Urinary bladder (tissue), 4 donors: ENCODE data around the gene CTRB2. TPM values are rescaled to one million over a fixed set of nuclear protein-coding genes. Genes with fewer than 3 reads are reported as not detected.

Experiments used
- DNase-seq: peaks from one replicate; pipeline ENCODE4 v3.0.0-alpha.2; 2015; ENCODE audit errors: extremely low spot score
- H3K27ac ChIP-seq: one replicate; pipeline ENCODE4 v1.5.1; 2013; ENCODE audit warnings: low read depth, mild to moderate bottlenecking, moderate library complexity
- H3K36me3 ChIP-seq: one replicate; pipeline ENCODE4 v1.6.1; 2013; ENCODE audit warnings: mild to moderate bottlenecking, moderate library complexity; ENCODE audit not compliant: insufficient read depth
- H3K4me1 ChIP-seq: one replicate; pipeline ENCODE4 v1.6.1; 2013; ENCODE audit warnings: mild to moderate bottlenecking, moderate library complexity; ENCODE audit not compliant: insufficient read depth
- H3K4me3 ChIP-seq: one replicate; pipeline ENCODE4 v1.5.1; 2013; ENCODE audit warnings: low read depth, low read length
- WGBS: extraction: QIAGEN DNeasy Blood & Tissue Kit; methylation state at CpG from one replicate; pipeline ENCODE4 v1.1.7; 2013; 5-methylcytosine and 5-hydroxymethylcytosine counted together
- polyA plus RNA-seq: library from polyadenylated mRNA; stranded (reverse); fragments of 200-250 nt; gene quantifications from one replicate; pipeline ENCODE4 v1.2.3, GENCODE V29; 2013
- total RNA-seq: library from RNA; depleted of rRNA; stranded (reverse); fragments of >200 nt; gene quantifications from one replicate; pipeline ENCODE4 v1.2.3, GENCODE V29; 2014
- donor health status: healthy with polysubstance abuse.
- donor health status: healthy.

The CTRB2 gene
- total and polyA plus RNA-seq, 2 donors = 2.6 TPM; not detected in 1

DNA sequence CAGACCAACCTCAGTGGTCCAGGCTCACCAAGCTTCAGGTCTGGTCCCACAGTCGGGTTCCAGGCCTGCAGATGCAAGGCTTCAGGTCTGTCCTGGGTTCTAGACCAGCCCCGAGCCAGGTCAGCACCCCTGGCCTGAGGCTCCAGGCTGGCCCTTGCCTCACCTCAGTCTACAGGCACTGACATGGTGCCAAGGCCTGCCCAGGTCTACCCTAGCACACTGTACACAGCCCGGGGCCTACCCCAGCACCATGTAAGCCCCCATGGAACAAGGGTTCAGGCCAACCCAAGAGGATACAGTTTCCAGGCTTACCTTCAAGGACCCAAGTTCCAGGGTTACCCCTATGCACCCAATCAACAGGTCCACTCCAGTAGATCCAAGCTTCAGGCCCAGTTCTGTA is 31.9 kb downstream of the CTRB2 start:
- H3K36me3 ChIP-seq = no peaks in the 10 kb centered on the region
- DNase-seq = no peak
- WGBS = 96% methylated on average over 3 of the region's 3 CpGs
- H3K27ac ChIP-seq = no peak overlapping the region
- no peak overlapping the region for H3K4me3 ChIP-seq
- H3K4me1 ChIP-seq = no peaks in the 10 kb centered on the region

DNA sequence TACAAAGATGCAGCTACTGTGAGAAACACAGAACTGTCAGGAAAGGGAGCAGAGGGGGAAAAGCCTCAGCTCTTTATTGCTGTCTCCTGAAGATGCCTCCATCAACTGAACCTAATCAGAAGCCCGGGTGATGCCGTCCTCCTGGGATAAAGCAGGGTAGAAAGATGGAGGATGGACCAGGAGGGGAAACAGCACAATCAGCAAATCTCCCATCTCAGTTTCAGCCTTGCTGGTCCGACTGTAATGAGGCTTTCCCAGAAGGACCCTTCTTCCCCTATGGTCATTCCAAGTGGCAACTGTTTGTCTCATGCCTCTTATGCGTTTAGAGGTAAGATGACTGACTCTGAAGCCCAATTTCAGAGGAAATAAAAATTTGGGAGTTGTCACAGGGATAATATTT is 34.4 kb downstream of the CTRB2 start:
- no peak for DNase-seq
- Histone ChIP-seq H3K4me1 (no peaks in the 10 kb centered on the region), H3K36me3 (peaks cover 10% of the 10 kb centered on the region), H3K27ac (no peak overlapping the region), H3K4me3 (no peak overlapping the region)
- WGBS = 94% methylated on average over 4 of the region's 4 CpGs

DNA sequence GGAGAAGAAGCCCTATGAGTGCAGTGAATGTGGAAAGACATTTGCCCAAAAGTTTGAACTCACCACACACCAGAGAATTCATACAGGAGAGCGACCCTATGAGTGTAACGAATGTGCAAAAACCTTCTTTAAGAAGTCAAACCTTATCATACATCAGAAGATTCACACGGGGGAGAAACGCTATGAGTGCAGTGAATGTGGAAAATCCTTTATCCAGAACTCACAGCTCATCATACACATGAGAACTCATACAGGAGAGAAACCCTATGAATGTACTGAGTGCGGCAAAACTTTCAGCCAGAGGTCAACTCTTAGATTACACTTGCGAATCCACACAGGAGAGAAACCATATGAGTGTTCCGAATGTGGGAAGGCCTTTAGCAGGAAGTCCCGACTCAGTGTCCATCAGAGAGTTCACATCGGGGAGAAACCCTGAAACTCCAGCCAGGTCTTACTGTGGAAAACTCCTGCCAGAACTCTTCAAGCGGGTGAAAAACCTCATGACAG is 37.0 kb downstream of the CTRB2 start:
- WGBS = 98% methylated on average over 10 of the region's 10 CpGs
- no peak for DNase-seq
- Histone ChIP-seq H3K4me1 (no peaks in the 10 kb centered on the region), H3K36me3 (peaks cover 10% of the 10 kb centered on the region), H3K27ac (no peak overlapping the region), H3K4me3 (no peak overlapping the region)

DNA sequence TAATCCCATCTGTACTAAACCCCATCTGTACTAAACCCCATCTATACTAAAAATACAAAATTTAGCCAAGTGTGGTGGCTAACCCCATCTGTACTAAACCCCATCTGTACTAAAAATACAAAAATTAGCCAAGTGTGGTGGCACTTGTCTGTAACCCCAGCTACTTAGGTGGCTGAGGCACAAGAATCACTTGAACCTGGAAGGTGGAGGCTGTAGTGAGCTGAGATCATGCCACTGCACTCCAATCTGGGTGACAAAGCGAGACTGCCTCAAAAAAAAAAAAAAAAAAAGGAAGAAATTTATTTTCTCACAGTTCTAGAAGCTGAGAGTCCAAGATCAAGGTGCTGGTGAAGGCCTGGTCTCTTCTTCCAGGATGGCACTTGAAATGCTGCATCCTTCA is 46.6 kb downstream of the CTRB2 start:
- no peaks in the 10 kb centered on the region for H3K4me1 ChIP-seq
- no peak overlapping the region for H3K4me3 ChIP-seq
- H3K27ac ChIP-seq = no peak overlapping the region
- WGBS = 94% methylated on average over 1 of the region's 1 CpG
- H3K36me3 ChIP-seq = no peaks in the 10 kb centered on the region
- DNase-seq = no peak

Other genes starting within 250 kb of the CTRB2 start
- gene WDR59, start 222.0 kb downstream of the CTRB2 start, total RNA-seq = 28.7 TPM
- 22.1 TPM for gene WDR59, start 222.0 kb downstream of the CTRB2 start, polyA plus RNA-seq
- gene ZNRF1, start 208.1 kb downstream of the CTRB2 start, total RNA-seq = 13.4 TPM
- gene ZNRF1, start 208.1 kb downstream of the CTRB2 start, polyA plus RNA-seq = 22.0 TPM
- 1.5 TPM for gene LDHD, start 90.4 kb downstream of the CTRB2 start, total RNA-seq
- 4.6 TPM for gene LDHD, start 90.4 kb downstream of the CTRB2 start, polyA plus RNA-seq
- gene ZFP1, start 58.6 kb downstream of the CTRB2 start, total RNA-seq = 34.0 TPM
- 10.6 TPM for gene ZFP1, start 58.6 kb downstream of the CTRB2 start, polyA plus RNA-seq
- not detected for gene CTRB1, start 11.8 kb upstream of the CTRB2 start, total RNA-seq
- gene CTRB1, start 11.8 kb upstream of the CTRB2 start, polyA plus RNA-seq = 1.6 TPM
- gene BCAR1, start 44.5 kb upstream of the CTRB2 start, total RNA-seq = 24.0 TPM
- 40.4 TPM for gene BCAR1, start 44.5 kb upstream of the CTRB2 start, polyA plus RNA-seq
- gene CFDP1, start 226.3 kb upstream of the CTRB2 start, total RNA-seq = 78.8 TPM
- gene CFDP1, start 226.3 kb upstream of the CTRB2 start, polyA plus RNA-seq = 71.0 TPM